Measurements from ENCODE around the gene MAML2.

MAML2 gene

DNA sequence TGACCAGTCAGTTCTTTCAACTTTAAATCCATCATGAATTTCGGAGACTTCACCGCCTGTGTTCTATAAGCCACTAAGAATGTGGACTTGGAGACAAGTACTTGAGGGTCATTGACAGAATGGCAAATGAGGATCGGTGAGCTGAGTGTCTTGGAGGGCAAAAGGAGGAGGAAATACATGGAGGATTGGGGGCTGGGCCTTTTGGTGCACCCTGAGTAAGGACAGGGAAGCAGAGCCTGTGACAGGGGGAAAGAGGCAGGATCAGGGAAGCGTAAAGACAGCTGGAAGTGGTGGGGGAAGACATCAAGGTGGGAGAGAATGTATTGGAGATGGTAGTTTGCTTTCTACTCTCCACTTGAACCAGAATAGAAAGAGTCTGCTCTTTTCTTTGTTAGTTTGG is 348.7 kb downstream of the MAML2 start:
- no peak for DNase-seq

DNA sequence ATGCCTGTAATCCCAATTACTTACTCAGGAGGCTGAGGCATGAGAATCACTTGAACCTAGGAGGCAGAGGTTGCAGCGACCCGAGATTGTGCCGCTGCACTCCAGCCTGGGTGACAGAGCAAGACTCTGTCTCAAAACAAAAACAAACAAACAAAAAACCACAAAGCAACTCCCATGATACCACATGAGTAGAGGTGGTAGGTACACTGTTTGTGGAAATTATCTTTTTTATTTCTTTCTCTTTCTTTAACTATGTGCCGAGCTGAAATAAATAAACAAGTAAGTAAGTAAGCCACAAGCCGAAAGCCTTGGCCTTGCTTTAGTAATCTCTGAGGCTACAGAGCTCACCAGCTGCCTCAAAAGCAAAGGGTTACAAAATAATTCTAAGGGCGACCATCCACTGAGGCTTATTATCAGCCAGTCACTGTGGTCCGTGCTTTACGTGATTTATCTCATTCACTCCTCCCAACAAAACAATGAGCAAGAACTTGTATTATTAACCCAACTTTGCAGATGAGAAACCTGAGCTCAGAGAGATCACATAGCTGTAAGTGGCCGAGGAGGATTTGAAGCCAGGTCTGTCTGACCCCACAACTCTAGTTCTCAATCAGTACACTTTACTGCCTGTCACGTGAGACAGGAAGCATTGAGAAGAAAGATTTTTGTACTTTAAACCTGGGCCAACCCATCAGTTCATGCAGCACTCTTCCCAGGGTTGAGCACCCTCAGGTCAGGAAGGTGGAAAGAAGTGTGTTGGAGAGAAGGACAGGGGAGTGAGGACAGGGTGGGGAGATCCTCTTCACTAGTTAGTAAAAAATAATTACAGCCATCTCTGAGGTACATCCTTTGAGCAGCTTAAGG is 349.3 kb downstream of the MAML2 start:
- no peak for DNase-seq

DNA sequence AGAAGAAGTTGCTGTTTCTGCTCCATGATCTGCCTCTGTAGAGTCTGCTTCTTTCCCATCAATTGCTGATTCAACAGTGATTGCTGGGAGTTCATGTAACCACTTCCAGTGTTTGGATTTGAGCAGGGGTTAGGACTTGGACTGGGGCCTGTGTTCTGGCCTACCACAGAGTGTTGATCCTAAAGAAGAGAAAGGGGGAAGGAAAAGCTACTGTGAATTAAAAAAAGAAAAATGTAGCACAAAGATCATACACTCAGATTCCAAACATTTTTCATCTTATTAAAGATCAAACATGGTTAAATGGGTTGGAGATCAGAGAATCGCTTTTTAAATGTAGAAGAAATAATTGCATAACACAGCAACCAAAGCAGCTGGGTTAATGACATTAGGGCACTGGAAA is 351.4 kb downstream of the MAML2 start:
- no peak for DNase-seq

DNA sequence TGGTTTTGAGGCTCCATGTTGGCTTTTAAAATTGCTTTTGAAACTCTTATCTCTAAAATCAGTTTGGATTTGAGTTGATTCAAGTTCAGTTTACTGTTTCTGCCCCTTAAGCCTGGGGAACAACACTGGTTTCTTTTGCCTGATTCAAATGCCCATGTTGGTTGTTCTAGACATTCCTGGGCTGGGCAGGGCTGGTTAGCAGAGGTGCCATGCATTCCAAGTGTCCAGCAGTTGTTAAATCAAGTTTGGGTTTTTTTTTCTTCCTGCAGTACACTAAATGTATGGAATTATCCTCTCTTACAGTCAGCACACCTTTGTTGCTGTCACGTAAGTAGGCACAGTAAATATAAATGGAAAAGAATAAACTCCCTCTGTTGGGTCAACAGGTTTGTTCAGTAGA is 351.9 kb downstream of the MAML2 start:
- no peak for DNase-seq

DNA sequence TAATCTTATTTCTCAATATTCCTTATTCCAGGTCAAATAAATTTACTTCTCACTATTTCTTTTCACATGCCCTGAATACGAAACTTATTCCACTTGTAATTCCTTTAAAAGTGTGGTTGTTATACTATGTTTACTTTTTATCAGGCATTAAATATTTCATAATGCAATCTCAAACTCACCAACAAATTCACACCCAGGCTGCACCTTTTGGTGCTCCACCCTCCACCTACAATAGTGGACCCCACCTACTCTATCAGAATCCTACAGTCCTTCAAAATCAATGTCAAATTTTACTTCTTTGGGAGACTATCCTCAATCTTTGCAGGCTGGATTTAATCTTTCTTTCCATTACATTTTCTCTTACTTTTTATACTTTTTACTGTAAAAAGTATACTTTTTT is 353.2 kb downstream of the MAML2 start:
- no peak for DNase-seq

DNA sequence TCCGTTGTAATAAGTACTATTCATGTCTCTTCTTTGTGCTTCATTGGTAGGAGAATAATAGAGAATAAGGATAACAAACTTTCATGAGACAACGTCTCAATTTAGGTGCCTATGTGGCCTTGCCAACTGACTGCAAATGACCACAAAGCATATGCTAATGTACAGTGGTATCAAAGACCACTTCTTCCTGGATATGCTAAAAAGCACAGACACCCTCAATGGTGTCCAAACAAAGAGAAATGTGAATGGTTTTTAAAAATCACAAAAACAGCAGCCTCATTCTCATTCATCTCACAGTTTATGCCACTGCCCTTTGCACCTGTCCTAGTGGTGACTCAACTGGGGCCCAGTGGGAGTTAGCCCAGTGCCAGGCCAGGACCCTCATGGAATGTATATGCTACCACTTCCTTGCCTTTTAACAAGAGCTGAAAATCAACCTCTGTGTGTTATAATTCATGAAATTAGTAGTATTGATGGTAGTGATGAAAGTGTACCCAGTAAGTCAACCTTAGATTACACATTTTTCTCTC is 353.9 kb downstream of the MAML2 start:
- no peak for DNase-seq

DNA sequence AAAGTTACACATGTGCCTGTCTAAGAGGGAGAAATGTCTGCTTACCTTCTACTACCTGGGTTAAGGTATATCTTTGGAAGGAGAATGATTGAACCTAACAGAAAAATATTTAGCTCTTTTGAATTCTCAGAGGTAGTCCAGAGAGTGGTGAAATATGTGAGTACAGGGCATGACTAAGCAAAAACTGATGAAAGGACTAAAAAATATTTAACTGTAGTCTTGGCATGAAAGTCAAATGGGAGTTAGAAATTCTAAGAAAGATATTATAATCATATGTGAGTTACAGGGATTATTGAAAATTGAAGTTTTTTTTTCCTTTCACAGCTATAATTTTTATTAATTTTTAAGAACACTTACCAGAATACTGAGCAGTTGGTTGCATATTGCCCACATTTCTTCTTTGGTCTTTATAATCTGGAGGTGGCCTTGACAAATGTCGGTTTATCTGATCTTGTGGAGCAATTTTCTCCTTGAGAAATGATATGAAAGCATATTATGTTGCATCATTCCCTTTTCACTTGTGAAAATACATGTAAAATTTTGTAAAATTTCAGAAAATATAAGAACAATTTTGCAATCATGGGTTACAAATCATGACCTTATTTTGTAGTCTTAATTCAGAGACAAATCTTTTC is 357.7 kb downstream of the MAML2 start:
- DNase-seq = no peak

DNA sequence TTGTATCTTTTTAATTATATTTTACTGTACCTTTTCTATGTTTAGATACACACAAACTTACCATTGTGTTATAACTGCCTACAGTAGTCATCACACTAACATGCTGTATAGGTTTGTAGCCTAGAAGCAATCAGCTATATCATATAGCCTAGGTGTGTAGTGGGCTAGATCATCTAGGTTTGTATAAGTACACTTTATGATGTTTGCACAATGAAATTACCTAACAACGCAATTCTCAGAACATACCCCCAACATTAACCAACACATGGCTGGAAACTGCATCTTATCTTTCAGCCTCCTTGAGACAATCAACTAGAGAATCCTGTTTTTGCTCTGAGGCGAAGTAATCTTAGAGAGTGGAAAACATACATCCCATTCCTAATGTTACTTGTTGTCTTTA is 358.9 kb downstream of the MAML2 start:
- no peak for DNase-seq

DNA sequence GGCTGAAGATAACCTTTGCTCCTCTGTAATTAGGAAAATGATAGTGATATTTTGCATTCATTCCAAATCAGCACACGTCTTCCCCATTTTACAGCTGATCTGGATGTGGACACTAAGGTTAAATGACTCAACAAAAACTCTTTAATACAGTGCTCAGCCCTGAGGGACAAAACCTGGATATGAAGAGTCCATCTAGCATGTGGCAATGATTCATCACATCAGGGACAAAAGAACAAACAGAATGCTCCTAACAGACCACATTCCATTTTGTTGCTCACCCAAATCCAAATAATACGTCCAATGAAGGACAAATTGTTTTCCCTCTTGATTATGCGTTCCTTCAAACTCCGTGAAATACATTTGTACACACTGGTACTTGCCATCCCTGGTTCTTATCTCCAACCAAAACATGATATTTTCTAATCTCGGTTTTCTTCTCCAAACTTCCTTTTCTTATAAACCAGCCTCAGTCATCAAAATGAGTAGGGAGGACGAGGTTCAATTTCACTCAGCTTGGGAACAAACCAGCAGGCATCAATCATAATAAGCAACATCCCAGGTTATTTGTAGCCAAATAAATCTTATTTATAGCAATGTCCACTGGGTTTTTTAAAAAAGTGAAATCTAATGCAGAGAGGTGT is 365.3 kb downstream of the MAML2 start:
- peak; percentile 38 for DNase-seq

DNA sequence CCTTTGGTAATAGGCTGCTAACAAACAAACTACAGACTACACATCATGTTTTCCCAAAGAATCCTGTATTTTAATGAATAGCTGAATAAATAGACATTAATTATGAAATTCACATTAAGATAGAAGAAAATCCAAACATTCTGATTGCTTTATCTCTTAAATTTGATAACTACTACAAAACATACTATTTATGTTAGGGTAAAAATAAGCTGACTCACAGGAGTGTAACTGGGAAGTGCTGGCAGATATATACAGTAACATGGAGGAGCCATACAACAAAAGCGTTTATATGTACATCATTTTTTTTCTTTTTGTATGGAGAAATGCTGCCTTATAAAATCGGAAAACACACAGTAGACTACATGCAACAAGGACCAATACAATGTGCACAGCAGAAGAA is 366.4 kb downstream of the MAML2 start:
- DNase-seq = no peak

DNA sequence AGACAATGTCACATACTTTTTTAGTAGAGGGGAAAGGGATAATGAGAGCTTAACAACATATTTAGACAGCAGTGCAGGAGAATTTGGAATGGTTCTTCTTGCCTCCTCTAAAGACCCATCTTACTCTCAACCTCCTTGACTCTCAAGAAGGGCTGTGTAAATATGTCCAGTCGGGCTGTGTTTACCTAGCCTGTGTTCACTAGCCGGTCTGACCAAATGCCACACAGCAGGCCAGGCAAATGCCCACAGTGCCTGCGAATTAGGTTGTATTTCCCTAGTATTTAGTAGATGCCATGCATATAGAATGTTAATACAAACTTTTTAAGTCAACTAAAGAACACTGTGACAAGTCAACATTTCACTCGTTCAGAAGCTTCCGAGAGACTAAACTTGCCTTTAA is 367.7 kb downstream of the MAML2 start:
- DNase-seq = no peak

DNA sequence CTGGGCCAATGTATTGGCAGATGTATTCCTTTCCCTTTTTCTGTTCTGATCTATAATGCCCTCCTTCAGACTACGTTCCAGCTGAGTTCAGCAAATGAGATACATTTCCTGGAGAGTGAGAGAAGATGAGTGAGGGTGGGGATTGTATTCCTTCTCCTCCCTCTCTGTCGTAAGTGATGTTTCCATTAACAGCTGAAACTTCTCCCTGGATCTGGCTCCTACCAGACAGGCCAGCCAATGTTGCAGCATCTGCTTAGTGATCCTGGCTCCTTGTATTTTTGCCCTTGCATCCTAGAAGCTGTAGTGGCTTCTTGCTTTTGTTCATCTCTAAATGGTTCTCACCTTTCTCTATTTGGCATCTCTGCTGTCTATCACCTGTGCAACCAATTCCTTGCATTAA is 370.9 kb downstream of the MAML2 start:
- no peak for DNase-seq

DNA sequence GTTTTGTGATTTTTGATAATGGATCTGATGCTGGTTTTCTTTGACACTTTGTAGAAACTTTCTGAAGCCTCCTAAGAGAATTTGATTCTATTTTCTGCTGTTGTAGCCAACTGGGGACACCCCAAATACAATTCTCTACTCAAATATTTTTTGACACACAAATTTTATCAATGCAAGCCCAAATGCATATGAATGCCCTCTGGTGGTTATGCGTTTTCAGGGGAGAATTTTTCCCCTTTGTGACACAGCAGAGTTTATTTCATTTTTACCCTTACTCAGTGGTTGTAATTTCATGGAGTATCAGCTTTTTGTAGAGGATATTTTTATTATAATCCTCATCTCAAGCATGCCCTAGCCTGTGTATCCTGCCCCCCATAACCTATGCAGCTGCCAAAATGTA is 374.4 kb downstream of the MAML2 start:
- DNase-seq = no peak

DNA sequence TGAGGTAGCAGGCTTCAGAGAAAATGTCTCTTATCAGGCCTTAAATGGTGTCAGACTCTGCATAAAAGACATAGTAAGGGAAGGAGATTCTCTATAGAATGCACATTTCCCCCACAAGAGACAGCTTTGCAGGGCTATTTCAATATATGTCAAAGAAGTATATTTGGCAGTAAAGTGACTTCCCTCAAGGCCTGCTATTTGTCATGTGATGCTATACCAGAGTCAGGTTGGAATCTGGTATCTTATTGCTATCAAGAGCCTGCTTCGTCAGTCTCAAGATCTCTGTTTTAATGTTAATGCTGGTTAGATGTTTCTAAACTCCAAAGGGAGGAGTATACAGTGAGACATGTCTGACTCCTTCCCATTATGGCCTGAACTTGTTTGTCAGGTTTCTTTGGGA is 378.7 kb downstream of the MAML2 start:
- DNase-seq = no peak

DNA sequence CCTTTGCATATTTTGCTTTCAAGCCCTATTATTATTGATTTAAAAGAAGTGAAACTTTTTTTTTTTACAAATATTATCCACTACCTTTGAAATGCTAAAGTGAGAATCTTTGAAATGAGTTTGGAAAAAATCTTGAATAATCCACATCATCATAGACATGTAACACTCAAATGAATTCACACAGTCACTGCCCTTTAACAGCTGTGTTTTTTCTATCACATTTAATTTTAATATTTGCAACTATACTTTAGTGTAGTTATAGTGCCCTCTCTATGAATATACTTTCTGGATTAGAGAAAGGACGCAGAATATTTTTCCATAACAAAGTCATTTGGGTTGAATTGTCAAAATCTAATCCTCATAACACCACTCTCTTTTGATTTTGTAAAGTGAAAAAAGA is 381.2 kb downstream of the MAML2 start:
- DNase-seq = no peak

DNA sequence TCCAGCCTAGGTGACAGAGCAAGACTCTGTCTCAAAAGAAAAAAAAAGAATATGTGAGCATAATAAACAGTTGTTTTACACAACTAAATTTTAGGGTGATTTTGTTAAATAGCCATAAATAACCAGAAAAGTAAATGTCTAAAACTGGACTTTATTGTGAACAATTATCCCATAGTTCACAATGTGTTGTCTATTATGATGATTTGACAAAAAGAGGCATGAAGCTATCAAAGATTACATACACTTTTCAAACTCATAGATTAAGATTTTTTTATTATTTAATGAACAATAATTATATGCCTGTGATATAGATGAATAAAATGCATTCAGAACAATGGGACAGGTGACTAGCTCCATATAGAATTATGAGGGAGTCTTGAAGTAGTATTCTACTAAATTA is 392.1 kb downstream of the MAML2 start:
- no peak for DNase-seq

DNA sequence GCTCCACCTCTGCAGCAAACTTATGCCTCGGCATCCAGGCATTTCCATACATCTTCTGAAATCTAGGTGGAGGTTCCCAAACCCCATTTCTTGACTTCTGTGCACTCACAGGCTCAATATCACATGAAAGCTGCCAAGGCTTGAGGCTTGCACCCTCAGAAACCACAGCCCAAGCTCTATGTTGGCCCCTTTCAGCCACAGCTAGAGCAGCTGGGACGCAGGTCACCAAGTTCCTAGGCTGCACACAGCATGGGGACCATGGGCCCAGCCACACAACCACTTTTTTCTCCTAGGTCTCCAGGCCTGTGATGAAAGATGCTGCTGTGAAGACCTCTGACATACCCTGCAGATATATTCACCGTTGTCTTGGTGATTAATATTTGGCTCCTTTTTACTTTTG is 394.4 kb downstream of the MAML2 start:
- no peak for DNase-seq

DNA sequence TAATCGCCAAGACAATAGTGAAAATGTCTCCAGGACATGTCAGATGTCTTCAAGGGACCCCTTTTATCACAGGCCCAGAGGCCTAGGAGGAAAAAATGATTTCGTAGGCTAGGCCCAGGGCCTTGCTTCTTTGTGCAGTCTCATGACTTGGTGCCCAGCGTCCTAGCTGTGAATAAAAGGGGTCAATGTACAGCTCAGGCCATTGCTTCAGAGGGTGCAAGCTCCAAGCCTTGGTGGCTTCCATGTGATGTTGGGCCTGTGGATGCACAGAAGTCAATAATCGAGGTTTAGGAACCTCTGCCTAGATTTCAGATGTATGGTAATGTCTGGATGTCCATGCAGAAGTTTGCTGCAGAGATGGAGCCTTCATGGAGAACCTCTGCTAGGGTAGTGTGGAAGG is 398.4 kb downstream of the MAML2 start:
- DNase-seq = no peak

DNA sequence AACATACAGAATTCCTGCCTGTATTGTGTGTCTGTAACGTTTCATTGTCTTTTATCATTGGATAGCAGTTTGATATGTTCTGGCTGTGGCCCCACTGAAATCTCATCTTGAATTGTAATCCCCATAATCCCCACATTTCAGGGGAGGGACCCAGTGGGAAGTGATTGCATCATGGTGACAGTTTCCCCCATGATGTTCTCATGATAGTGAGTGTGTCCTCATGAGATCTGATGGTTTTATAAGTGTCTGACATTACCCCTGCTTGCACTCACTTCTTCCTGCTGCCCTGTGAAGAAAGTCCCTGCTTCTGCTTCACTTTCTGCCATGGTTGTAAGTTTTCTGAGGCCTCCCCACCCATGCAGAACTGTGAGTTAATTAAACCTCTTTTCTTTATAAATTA is 399.4 kb downstream of the MAML2 start:
- no peak for DNase-seq

DNA sequence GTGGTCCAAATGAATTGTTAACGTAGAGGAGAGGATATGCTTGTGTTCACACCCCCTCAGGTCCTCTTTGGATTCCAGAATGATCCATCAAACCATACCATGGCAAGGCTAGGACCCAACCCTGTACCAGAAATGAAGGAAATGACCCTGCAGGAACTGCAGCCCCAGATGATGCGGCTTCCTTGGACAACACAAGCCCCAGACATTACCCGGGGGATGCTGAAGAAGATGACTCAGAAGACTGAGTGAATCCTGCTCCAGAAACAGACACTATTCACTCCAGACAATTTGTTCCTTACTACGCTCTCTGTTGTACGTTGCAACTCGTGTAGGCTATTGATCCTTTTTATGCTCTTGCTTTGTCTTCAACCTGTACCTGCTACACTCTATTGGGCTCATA is 403.9 kb downstream of the MAML2 start:
- DNase-seq = no peak

DNA sequence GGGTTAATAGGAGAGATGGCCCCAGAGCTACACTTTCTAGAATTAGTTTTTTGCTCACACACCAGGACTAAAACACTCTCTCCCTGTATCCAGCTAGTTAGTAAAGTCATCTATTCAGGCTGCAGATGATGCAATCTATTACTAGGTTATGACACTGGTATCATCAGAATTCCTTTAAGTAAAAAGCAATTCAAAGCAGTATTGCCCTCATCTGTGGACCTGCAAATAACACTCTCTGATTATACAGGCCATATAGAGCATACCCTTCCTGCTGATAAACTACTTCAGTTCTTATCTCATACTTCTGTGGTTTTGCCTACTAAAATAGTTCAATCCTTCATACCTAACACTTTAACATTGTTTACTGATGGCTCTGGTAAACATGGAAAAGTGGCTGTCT is 405.6 kb downstream of the MAML2 start:
- DNase-seq = no peak

DNA sequence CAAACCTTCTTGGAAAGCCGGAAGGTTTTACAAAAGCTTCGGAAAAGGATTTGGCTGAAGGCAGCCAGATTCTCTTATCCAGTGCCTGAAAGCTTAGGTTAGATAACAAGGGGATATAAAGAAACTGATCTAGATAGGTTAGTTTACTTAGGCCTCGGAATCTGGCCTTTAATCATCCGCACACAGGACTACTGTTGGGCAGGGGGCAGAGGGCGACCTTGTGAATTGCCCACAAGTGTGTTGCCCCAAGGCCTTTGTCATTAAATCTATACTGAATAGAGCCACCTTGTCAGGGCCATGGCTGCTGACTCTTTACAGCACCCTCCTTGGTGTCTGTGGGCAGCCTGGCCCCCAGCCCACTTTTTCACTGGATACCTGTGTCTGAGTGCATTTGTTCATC is 409.4 kb downstream of the MAML2 start:
- DNase-seq = no peak

DNA sequence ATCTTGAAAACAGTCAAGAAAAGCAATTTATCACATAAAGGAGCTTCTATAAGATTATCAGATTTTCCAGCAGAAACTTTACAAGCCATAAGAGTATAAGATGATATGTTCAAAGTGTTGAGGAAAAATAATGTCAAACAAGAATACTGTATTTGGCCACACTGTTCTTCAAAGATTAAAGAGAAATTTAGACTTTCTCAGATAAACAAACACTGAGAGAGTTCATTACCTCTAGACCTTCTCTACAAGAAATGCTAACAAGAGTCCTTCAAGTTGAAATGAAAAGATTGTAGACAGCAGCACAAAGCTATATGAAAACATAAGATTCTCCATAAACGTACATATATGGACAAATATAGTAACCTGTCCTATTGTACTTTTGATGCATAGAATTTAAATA is 411.1 kb downstream of the MAML2 start:
- DNase-seq = no peak

DNA sequence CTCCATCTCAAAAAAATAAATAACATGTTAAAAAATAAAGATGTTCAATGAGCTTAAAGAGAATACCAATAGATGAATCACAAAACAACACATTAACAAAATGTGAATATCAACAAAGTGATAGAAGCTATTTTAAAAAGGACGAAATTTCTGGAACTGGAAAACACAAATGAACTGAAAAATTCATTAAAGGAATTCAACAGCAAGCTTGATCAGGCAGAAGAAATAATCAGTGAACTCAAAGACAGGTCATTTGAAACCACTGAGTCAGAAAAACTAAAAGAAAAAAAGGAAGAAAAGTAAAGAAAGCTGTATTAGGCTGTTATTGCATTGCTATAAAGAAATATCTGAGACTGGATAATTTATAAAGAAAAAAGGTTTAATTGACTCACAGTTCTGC is 412.0 kb downstream of the MAML2 start:
- no peak for DNase-seq
